ENCODE measurements around the gene SLAMF7.
"Not testable (repeated sequence)": the region's sequence is repeated elsewhere in the genome, so short reads cannot be mapped to it uniquely, and the experiment has no call there.

SLAMF7 gene

GRCh38 chr1:160721473-160721872 lies 17.6 kb upstream of the SLAMF7 start:
- DNase-seq: no peak

GRCh38 chr1:160722726-160723125 lies 16.3 kb upstream of the SLAMF7 start:
- no peak for DNase-seq

- DNase-seq: no peak
These were observed 15.7 kb upstream of the SLAMF7 start for GRCh38 chr1:160723332-160723731.

- DNase-seq: no peak
These were observed 14.4 kb upstream of the SLAMF7 start for GRCh38 chr1:160724465-160725242.

GRCh38 chr1:160726114-160726497 lies 12.9 kb upstream of the SLAMF7 start:
- no peak for DNase-seq

GRCh38 chr1:160726498-160727315 lies 12.3 kb upstream of the SLAMF7 start:
- DNase-seq: peak; percentile 69

- DNase-seq: no peak
These were observed 11.8 kb upstream of the SLAMF7 start for GRCh38 chr1:160727316-160727640.

- not testable (repeated sequence) for DNase-seq
These were observed 7.5 kb upstream of the SLAMF7 start for GRCh38 chr1:160731564-160731963.

- DNase-seq: no peak
These were observed 7.1 kb upstream of the SLAMF7 start for GRCh38 chr1:160731990-160732389.

GRCh38 chr1:160733898-160734297 lies 5.1 kb upstream of the SLAMF7 start:
- DNase-seq: no peak

- no peak for DNase-seq
These were observed 4.7 kb upstream of the SLAMF7 start for GRCh38 chr1:160734301-160734700.

GRCh38 chr1:160738271-160738670 lies 776 bp upstream of the SLAMF7 start:
- no peak for DNase-seq

- DNase-seq: no peak
These were observed 1.2 kb downstream of the SLAMF7 start for GRCh38 chr1:160740133-160740688.

GRCh38 chr1:160741092-160741501 lies 2.0 kb downstream of the SLAMF7 start:
- DNase-seq: no peak

GRCh38 chr1:160741612-160742348 lies 2.7 kb downstream of the SLAMF7 start:
- DNase-seq: no peak

GRCh38 chr1:160742428-160743127 lies 3.5 kb downstream of the SLAMF7 start:
- no peak for DNase-seq

- no peak for DNase-seq
These were observed 4.2 kb downstream of the SLAMF7 start for GRCh38 chr1:160743266-160743665.

- no peak for DNase-seq
These were observed 5.3 kb downstream of the SLAMF7 start for GRCh38 chr1:160744199-160744851.

- no peak for DNase-seq
These were observed 5.9 kb downstream of the SLAMF7 start for GRCh38 chr1:160744852-160745520.

GRCh38 chr1:160745551-160745950 lies 6.5 kb downstream of the SLAMF7 start:
- no peak for DNase-seq

GRCh38 chr1:160746836-160747500 lies 7.9 kb downstream of the SLAMF7 start:
- no peak for DNase-seq

Measured in CD4-positive, alpha-beta T cell treated with Interferon gamma for 1 hour (primary cell).